Left ventricle myocardium inferior (tissue), 1 donor: ENCODE data around the gene MDGA2. TPM values are rescaled to one million over a fixed set of nuclear protein-coding genes. Genes with fewer than 3 reads are reported as not detected.

ENCODE experiments used
- DNase-seq: peaks from one replicate; pipeline ENCODE4 v3.0.0-alpha.2; 2020
- H3K27ac ChIP-seq: fragments of 200-600 bp; replicated peaks from 2 replicates; pipeline ENCODE4 v1.8.0; 2021
- H3K27me3 ChIP-seq: fragments of 200-600 bp; 2 replicates; pipeline ENCODE4 v1.8.0; 2021; ENCODE audit warnings: low read depth
- H3K36me3 ChIP-seq: fragments of 200-600 bp; 2 replicates; pipeline ENCODE4 v1.8.0; 2021
- H3K4me1 ChIP-seq: fragments of 200-600 bp; 2 replicates; pipeline ENCODE4 v1.8.0; 2021
- H3K4me3 ChIP-seq: fragments of 200-600 bp; 2 replicates; pipeline ENCODE4 v1.8.0; 2021; ENCODE audit warnings: mild to moderate bottlenecking, moderate library complexity
- H3K9me3 ChIP-seq: fragments of 200-600 bp; replicated peaks from 2 replicates; pipeline ENCODE4 v1.8.0; 2021
- intact Hi-C: fragments of 100-400 bp; cut with micrococcal nuclease; formaldehyde crosslinking; loops from one replicate; pipeline ENCODE4 v1.11.0; 2022
- total RNA-seq: library from RNA; stranded (reverse); fragmentation: NEBNext Ultra II Directional; extraction: Animal tissue kit (Norgen Biotek cat#: 25700); gene quantifications from one replicate; pipeline ENCODE4 v1.2.1, GENCODE V29; 2021
- TF ChIP-seq, protein P1 (sequence below): fragments of 200-600 bp; IDR thresholded peaks from 2 replicates; pipeline ENCODE4 v1.8.0; 2021; ENCODE audit warnings: antibody characterized with exemption, mild to moderate bottlenecking, borderline replicate concordance
- donor health status: DM: no; HTN: yes; CAD: no; lungs with severe emphysema.

MDGA2 gene
- total RNA-seq, 1 donor from 2014 or later, result 0.19 TPM

DNA sequence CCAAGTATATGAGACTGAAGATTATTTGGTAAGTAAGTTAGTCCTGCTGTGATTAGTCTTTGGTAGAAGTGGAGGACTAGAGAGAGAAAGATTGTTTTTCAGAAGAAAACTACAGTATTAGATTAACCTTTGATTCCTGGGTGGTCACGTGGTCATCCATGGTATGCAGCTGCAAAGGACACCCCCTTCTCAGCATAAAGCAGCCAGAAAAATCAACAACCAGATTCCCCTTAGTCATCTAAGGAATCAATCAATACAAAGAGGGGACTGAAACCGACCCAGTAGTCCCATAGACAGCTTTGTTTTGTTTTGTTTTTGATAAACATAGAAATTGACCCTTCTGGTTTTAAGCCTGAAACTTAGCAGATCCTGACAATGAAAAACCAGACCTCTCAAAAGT lies 30.3 kb upstream of the MDGA2 start:
- H3K4me3 ChIP-seq, result no peak overlapping the region
- TF ChIP-seq, protein P1, sequence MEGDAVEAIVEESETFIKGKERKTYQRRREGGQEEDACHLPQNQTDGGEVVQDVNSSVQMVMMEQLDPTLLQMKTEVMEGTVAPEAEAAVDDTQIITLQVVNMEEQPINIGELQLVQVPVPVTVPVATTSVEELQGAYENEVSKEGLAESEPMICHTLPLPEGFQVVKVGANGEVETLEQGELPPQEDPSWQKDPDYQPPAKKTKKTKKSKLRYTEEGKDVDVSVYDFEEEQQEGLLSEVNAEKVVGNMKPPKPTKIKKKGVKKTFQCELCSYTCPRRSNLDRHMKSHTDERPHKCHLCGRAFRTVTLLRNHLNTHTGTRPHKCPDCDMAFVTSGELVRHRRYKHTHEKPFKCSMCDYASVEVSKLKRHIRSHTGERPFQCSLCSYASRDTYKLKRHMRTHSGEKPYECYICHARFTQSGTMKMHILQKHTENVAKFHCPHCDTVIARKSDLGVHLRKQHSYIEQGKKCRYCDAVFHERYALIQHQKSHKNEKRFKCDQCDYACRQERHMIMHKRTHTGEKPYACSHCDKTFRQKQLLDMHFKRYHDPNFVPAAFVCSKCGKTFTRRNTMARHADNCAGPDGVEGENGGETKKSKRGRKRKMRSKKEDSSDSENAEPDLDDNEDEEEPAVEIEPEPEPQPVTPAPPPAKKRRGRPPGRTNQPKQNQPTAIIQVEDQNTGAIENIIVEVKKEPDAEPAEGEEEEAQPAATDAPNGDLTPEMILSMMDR, result no peak
- H3K4me1 ChIP-seq, result no peaks in the 10 kb centered on the region
- H3K27me3 ChIP-seq, result no peaks in the 10 kb centered on the region
- intact Hi-C loops, result no loop called here
- H3K27ac ChIP-seq, result no peak overlapping the region
- no peak for DNase-seq
- no peaks in the 10 kb centered on the region for H3K36me3 ChIP-seq
- H3K9me3 ChIP-seq, result no peaks in the 10 kb centered on the region

DNA sequence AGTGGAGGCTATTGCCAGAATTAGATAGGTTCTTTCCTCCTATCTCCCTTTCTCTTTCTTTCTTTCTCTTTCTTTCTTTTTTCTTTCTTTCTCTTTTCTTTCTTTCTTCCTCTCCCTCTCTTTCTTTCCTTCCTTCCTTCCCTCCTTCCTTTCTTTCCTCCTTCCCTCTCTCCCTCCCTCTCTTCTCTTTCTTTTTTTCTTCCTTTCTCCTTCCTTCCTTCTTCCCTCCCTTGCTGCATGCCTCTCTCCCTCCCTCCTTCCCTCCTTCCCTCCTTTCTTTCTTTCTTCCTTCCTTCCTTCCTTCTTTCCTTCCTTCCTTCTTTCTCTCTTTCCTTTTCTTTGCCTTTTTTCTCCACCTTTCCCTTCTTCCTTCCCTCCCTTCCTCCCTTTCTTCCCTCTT lies 16.4 kb upstream of the MDGA2 start:
- TF ChIP-seq, protein P1, result no peak
- Histone ChIP-seq H3K36me3 (no peaks in the 10 kb centered on the region), H3K4me3 (no peak overlapping the region), H3K9me3 (peaks cover 10% of the 10 kb centered on the region), H3K27me3 (no peaks in the 10 kb centered on the region), H3K27ac (no peak overlapping the region), H3K4me1 (no peaks in the 10 kb centered on the region)
- DNase-seq, result no peak
- intact Hi-C loops, result no loop called here

DNA sequence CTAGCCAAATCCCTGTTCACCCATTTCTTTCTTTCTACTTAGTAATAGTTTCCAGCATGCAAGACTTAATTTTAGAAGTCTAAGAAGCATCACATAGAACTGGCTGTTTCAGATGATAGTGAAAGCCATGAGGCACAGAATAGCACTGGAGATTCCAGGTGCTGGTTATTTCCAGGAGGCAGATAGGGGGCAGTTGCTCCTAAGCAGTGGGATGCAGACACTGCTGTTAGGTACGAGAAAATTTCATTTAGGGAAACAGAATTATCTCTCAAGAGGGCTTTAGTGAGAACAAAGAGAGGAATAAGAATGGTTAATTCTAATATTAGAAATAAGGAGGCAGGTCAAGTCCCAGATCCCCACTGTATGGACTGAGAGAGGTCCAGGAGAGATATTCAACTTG lies 3.6 kb upstream of the MDGA2 start:
- TF ChIP-seq, protein P1, result no peak
- Histone ChIP-seq H3K36me3 (no peaks in the 10 kb centered on the region), H3K4me3 (no peak overlapping the region), H3K9me3 (no peaks in the 10 kb centered on the region), H3K4me1 (peaks cover 21% of the 10 kb centered on the region), H3K27ac (no peak overlapping the region), H3K27me3 (peaks cover 59% of the 10 kb centered on the region)
- intact Hi-C loops, result no loop called here
- no peak for DNase-seq

DNA sequence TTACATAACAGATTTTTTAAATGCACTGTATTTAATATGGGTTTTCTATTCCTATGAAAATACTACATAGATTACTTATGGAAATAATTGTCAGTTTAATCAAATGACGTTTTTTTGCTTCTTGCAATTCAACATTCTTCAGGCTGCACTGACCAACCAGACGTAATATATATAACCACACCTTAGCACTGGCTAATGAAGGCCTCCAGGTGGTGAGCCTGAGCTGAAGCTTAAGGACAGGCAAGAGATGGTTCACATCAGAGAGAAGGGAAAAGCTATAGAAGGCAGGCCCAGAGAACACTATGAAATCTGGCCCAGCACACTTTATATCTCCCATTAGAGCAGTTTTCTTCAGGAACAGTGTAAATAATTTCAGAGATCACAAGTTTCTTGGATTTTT lies 2.8 kb upstream of the MDGA2 start:
- no peak overlapping the region for H3K27ac ChIP-seq
- TF ChIP-seq, protein P1, result no peak
- H3K9me3 ChIP-seq, result no peaks in the 10 kb centered on the region
- intact Hi-C loops, result no loop called here
- H3K27me3 ChIP-seq, result peaks cover 67% of the 10 kb centered on the region
- H3K36me3 ChIP-seq, result no peaks in the 10 kb centered on the region
- no peak for DNase-seq
- H3K4me3 ChIP-seq, result no peak overlapping the region
- peaks cover 22% of the 10 kb centered on the region for H3K4me1 ChIP-seq

DNA sequence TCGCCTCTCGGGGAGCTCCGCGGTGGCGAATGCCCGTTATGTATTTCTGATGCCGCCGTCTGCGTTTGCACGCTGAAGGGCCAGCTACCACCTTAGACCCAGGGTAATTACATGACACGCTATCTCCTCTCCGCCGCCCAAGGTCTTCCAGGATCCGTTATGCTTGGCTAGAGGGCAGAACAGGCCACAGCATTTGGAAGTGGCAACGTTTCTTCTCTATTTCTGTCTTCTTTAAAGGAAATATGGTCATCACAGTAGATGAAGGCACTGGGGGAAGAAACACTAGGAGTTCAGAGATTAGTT lies 861 bp upstream of the MDGA2 start:
- Histone ChIP-seq H3K27me3 (peaks cover 86% of the 10 kb centered on the region), H3K9me3 (no peaks in the 10 kb centered on the region), H3K27ac (no peak overlapping the region), H3K4me3 (peak overlapping the region; percentile 48), H3K36me3 (no peaks in the 10 kb centered on the region), H3K4me1 (peaks cover 22% of the 10 kb centered on the region)
- intact Hi-C loops, result no loop called here
- DNase-seq, result no peak
- TF ChIP-seq, protein P1, result no peak
